NCI-H146 treated with DMSO at 0.1 percent for 48 hours (cell line): Measurements from ENCODE around the gene SFTA2.
"Not testable (repeated sequence)": the region's sequence is repeated elsewhere in the genome, so short reads cannot be mapped to it uniquely, and the experiment has no call there.

Experiments
- DNase-seq: peaks from one replicate; lab custom pipeline; 2025; ENCODE audit not compliant: unreplicated experiment; lab: John Stamatoyannopoulos, UW

Gene SFTA2

GRCh38 chr6:30913721-30914075 is 18.3 kb downstream of the SFTA2 start:
- DNase-seq, result no peak

GRCh38 chr6:30912746-30913520 is 19.0 kb downstream of the SFTA2 start:
- DNase-seq, result no peak

GRCh38 chr6:30910473-30910872 is 21.5 kb downstream of the SFTA2 start:
- DNase-seq, result not testable (repeated sequence)

GRCh38 chr6:30908700-30909099 is 23.3 kb downstream of the SFTA2 start:
- no peak for DNase-seq

- peak; percentile 96 for DNase-seq
These were observed 24.0 kb downstream of the SFTA2 start, which contains the start of gene GTF2H4 for GRCh38 chr6:30907758-30908591. TSS of gene GTF2H4 (plus strand) at chr6:30908207.

GRCh38 chr6:30907290-30907757 is 24.6 kb downstream of the SFTA2 start:
- not testable (repeated sequence) for DNase-seq

GRCh38 chr6:30903236-30903635 is 28.7 kb downstream of the SFTA2 start:
- DNase-seq, result no peak

GRCh38 chr6:30902709-30903108 is 29.3 kb downstream of the SFTA2 start:
- no peak for DNase-seq

GRCh38 chr6:30902196-30902595 is 29.8 kb downstream of the SFTA2 start:
- not testable (repeated sequence) for DNase-seq

GRCh38 chr6:30901436-30901835 is 30.5 kb downstream of the SFTA2 start:
- no peak for DNase-seq

GRCh38 chr6:30900863-30901417 is 31.0 kb downstream of the SFTA2 start:
- DNase-seq, result no peak

GRCh38 chr6:30898750-30899360 is 33.1 kb downstream of the SFTA2 start:
- DNase-seq, result no peak

- no peak for DNase-seq
These were observed 34.1 kb downstream of the SFTA2 start for GRCh38 chr6:30897882-30898281.

GRCh38 chr6:30896541-30896940 is 35.4 kb downstream of the SFTA2 start:
- no peak for DNase-seq

- DNase-seq, result no peak
These were observed 36.6 kb downstream of the SFTA2 start for GRCh38 chr6:30895343-30895742.

- no peak for DNase-seq
These were observed 37.0 kb downstream of the SFTA2 start for GRCh38 chr6:30894935-30895334.

- DNase-seq, result no peak
These were observed 37.6 kb downstream of the SFTA2 start for GRCh38 chr6:30894381-30894780.

- no peak for DNase-seq
These were observed 38.3 kb downstream of the SFTA2 start for GRCh38 chr6:30893666-30894065.

GRCh38 chr6:30893001-30893591 is 38.9 kb downstream of the SFTA2 start:
- no peak for DNase-seq

- DNase-seq, result no peak
These were observed 40.0 kb downstream of the SFTA2 start for GRCh38 chr6:30891816-30892538.

GRCh38 chr6:30891450-30891723 is 40.6 kb downstream of the SFTA2 start:
- no peak for DNase-seq
